IPS-15b (cell line): ENCODE results near the gene RNFT2.
"Not testable (repeated sequence)": the region's sequence is repeated elsewhere in the genome, so short reads cannot be mapped to it uniquely, and the experiment has no call there.

Experiments
- H3K27me3 ChIP-seq: one replicate; pipeline ENCODE4 v1.6.1; 2013; ENCODE audit warnings: low read length; ENCODE audit not compliant: control insufficient read depth, insufficient read depth
- H3K36me3 ChIP-seq: one replicate; pipeline ENCODE4 v1.6.1; 2013; ENCODE audit warnings: low read length; ENCODE audit not compliant: control insufficient read depth, insufficient read depth
- H3K4me1 ChIP-seq: one replicate; pipeline ENCODE4 v1.6.1; 2013; ENCODE audit warnings: mild to moderate bottlenecking, low read length; ENCODE audit not compliant: control insufficient read depth, insufficient read depth
- H3K4me3 ChIP-seq: one replicate; pipeline ENCODE4 v1.5.1; 2013; ENCODE audit warnings: low read depth, low read length
- H3K9ac ChIP-seq: one replicate; pipeline ENCODE4 v1.6.1; 2013; ENCODE audit warnings: low read depth, mild to moderate bottlenecking, low read length
- H3K9me3 ChIP-seq: one replicate; pipeline ENCODE4 v1.6.1; 2013; ENCODE audit warnings: mild to moderate bottlenecking, low read length; ENCODE audit not compliant: control insufficient read depth, insufficient read depth

The RNFT2 gene

DNA sequence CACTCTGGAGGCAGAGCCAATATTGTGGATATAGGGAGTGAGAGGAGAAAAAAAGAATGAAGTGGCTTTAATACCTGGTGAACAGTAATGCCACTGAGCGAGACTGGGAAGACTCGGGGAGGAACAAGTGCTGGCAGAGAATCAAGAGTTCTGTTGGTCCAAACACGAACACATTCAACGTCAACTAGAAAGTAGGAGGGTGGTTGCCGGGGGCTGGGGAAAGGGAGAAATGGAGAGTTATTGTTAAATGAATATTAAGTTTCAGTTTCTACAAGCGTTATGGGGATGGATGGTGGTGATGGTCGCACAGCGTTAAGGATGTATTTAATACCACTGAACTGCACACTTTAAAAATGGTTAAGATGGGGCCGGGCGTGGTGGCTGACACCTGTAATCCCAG lies 3.0 kb upstream of the RNFT2 start:
- Histone ChIP-seq H3K36me3 (no peaks in the 10 kb centered on the region), H3K9ac (no peak overlapping the region), H3K9me3 (no peaks in the 10 kb centered on the region), H3K4me3 (no peak overlapping the region), H3K4me1 (peaks cover 6% of the 10 kb centered on the region), H3K27me3 (no peaks in the 10 kb centered on the region)

DNA sequence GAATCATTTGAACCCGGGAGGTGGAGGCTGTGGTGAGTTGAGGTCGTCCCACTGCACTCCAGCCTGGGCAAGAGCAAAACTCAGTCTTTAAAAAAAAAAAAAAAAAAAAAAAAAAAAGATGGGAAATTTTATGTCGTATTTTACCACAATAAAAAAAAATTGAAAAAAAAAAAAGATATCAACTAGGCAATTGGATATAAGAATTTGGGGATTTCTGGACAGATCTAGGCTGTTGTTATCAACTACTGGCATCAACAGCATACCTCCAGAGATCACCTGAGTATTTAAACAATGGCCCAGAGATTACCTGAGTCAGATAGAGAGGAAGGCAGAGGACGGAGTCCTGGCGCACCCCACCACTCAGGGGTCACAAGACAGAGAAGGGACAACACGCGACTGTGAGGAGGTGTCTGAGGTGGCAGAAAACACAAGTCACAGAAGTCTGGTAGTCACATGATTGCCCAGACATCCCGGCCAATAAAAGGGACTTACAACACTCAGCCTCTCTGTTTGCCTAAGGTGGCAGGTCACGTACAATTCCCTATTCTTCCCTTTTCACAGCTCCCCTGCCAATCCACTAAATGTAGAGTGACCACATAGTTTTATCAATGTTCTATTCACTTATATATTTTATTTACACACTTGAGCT lies 2.0 kb upstream of the RNFT2 start:
- Histone ChIP-seq H3K4me1 (peaks cover 6% of the 10 kb centered on the region), H3K9me3 (no peaks in the 10 kb centered on the region), H3K36me3 (no peaks in the 10 kb centered on the region), H3K27me3 (no peaks in the 10 kb centered on the region), H3K9ac (no peak overlapping the region), H3K4me3 (peak overlapping the region; percentile 98)

DNA sequence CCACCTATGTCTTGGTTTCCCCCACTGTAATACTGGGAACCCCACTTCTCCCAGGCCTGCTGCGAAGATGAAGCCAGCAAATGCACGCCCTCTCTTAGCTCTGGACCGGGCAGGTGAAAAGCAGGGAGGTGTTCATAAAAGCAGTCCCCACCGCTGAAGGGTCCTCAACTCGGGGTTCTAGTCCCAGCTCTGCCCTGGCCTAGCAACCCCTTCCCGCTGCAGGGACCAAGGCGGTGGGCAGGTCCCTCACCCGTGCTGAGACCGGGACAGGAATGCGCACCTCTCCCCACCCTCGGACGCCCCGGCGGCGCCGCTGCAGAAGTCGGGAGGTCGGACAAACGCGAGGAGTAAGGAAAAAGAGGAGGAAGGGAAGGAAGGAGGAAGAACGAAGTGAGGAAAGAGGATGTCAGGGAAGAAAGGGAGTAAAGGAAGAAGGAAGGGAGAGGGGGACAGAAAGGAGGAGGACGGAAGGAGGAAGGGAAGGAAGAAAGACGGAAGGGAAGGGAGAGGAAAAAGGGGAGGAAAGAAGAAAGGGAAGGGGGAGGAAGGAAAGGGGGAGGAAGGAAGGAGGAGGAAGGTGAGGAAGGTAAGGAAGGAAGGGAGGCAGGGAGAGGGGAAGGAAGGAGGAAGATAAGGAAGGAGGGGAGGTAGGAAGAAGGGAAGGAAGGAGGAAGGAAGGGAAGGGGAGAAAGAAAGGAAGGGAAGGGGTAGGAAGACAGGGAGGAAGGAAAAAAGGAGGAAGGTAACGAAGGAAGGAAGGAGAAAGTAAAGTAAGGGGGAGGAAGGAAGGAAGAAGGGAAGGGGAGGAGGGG lies 947 bp upstream of the RNFT2 start:
- peak overlapping the region; percentile 98 for H3K4me3 ChIP-seq
- peaks cover 6% of the 10 kb centered on the region for H3K4me1 ChIP-seq
- H3K36me3 ChIP-seq: no peaks in the 10 kb centered on the region

DNA sequence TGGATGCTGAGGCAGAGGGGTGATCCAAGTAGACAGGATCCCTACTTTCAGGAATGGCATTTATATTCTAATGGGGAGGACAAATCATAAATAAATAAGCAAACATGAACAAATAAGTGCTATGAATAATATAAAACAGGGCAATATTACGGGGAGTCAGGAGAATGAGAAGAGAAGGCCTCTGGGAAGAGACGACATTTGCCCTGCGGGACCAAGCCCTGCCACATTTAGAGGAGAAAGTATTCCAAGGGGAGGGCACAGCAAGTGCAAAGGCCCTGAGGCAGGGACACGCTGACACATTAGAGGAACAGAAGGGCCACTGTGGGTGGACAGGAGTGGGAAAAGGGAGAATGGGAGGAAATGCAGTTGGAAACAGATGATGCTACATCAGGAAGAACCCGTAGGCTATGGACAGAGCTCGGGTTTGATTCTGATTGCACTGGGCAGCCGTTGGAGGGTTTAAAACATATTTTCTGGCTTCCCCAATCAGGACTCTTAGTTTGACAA lies 1.3 kb downstream of the RNFT2 start:
- no peak overlapping the region for H3K4me3 ChIP-seq
- H3K4me1 ChIP-seq: peaks cover 6% of the 10 kb centered on the region
- no peaks in the 10 kb centered on the region for H3K36me3 ChIP-seq
- H3K9ac ChIP-seq: peak overlapping the region; percentile 32
- no peaks in the 10 kb centered on the region for H3K9me3 ChIP-seq
- no peaks in the 10 kb centered on the region for H3K27me3 ChIP-seq

More for the DNA sequence above, 947 bp upstream of the RNFT2 start:
- Histone ChIP-seq H3K9me3 (no peaks in the 10 kb centered on the region), H3K27me3 (no peaks in the 10 kb centered on the region), H3K9ac (peak overlapping the region; percentile 32)

DNA sequence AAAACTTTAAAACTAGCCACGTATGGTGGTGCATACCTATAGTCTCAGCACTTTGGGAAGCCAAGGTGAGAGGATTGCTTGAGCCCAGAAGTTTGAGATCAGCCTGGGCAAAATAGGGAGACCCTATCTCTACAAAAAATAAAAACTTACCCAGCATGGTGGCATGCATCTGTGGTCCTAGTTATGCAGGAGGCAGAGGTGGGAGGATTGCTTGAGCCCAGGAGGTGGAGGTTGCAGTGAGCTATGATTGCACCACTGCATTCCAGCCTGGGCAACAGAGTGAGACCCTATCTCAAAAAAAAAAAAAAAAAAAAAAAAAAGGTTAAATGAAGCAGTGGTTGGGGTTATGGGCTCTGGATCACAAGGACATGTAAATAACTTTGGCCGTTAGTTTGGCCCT lies 4.7 kb downstream of the RNFT2 start:
- not testable (repeated sequence) for H3K9me3 ChIP-seq, H3K4me3 ChIP-seq, H3K36me3 ChIP-seq, H3K4me1 ChIP-seq, H3K9ac ChIP-seq, H3K27me3 ChIP-seq

DNA sequence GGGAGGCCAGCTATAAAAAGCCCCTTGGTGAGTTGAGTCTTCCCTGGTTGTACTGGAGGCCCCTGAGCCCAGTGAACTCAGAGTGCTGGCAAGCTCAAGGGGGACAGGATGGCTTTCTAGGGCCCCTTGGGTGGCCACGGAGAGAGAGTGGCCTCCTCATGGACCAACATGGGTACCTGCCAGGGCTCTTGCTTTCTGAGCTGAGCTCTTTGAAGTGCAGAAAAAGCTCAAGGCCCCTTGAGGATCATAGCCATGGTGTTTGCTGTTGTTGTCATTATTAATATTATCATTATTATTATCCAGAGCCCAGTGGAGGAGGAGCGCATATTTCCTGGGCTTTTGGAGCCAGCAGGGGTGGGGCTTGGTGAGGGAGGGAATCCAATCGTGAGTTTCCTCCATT lies 6.7 kb downstream of the RNFT2 start:
- no peaks in the 10 kb centered on the region for H3K36me3 ChIP-seq
- H3K9me3 ChIP-seq: no peaks in the 10 kb centered on the region
- no peaks in the 10 kb centered on the region for H3K27me3 ChIP-seq
- no peak overlapping the region for H3K4me3 ChIP-seq
- no peak overlapping the region for H3K9ac ChIP-seq
- H3K4me1 ChIP-seq: no peaks in the 10 kb centered on the region

DNA sequence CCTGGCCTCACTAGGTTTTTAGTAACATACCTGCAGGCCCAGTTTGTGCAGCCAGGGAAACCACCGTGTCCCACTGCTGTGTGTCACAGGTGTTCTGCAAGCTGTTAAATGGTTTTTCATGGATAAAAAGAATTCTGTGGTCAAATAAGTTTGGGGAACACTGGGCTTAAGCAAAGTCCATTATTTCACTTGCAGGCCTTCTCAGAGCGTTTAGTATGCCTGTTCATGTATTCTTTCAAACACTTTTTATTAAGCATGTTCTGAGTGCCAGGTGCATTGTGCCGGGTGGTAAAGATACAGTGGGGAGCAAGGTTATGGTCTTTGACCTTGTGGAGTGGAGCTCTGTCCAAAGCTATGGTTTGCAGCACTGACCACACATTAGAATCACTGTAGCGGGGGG lies 7.4 kb downstream of the RNFT2 start:
- no peak overlapping the region for H3K4me3 ChIP-seq
- H3K36me3 ChIP-seq: peaks cover 6% of the 10 kb centered on the region
- no peaks in the 10 kb centered on the region for H3K9me3 ChIP-seq
- no peak overlapping the region for H3K9ac ChIP-seq
- no peaks in the 10 kb centered on the region for H3K4me1 ChIP-seq
- H3K27me3 ChIP-seq: no peaks in the 10 kb centered on the region

DNA sequence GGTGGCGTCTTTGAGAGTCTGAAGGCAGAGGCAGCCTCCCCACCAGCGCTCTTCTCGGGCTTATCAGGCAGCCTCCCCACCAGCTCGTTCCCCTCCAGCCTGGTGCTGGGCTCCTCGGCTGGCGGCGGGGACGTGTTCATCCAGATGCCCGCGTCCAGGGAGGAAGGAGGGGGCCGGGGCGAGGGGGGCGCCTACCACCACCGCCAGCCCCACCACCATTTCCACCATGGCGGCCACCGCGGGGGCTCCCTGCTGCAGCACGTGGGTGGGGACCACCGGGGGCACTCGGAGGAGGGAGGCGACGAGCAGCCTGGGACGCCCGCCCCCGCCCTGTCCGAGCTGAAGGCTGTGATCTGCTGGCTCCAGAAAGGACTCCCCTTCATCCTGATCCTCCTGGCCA lies 11.8 kb downstream of the RNFT2 start:
- Histone ChIP-seq H3K27me3 (no peaks in the 10 kb centered on the region), H3K36me3 (peaks cover 9% of the 10 kb centered on the region), H3K9ac (no peak overlapping the region), H3K4me1 (no peaks in the 10 kb centered on the region), H3K9me3 (no peaks in the 10 kb centered on the region), H3K4me3 (no peak overlapping the region)

DNA sequence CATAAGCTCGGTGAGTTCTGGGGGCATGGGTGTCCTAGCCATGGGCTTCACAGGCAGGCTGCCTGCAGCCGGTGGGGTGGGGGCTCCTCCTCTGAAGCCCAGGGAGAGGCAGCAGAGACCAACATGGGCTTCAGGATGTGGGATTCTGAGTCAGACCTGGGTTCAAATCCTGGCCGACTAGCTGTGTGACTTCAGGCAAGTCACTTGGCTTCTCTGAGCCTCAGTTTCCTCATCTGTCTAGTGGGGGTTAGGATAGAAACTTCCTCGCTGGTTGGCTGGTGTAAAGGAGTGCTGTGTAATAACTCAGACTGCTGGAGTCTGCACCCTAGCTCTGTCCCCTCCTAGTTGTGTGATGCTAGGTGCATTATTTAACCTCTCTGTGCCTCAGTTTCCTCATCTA lies 12.2 kb downstream of the RNFT2 start:
- no peaks in the 10 kb centered on the region for H3K4me1 ChIP-seq
- no peaks in the 10 kb centered on the region for H3K9me3 ChIP-seq
- H3K9ac ChIP-seq: no peak overlapping the region
- peaks cover 9% of the 10 kb centered on the region for H3K36me3 ChIP-seq
- no peaks in the 10 kb centered on the region for H3K27me3 ChIP-seq
- H3K4me3 ChIP-seq: no peak overlapping the region

DNA sequence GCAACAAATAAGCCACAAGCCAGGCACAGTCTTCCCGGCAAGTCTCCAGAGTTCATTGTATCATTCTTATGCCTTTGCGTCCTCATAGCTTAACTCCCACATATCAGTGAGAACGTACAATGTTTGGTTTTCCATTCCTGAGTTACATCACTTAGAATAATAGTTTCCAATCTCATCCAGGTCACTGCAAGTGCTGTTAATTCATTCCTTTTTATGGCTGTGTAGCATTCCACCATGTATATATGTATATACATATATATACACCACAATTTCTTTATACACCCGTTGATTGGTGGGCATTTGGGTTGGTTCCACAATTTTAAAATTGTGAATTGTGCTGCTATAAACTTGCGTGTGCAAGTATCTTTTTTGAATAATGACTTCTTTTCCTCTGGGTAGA lies 16.0 kb downstream of the RNFT2 start:
- not testable (repeated sequence) for H3K36me3 ChIP-seq, H3K9me3 ChIP-seq, H3K9ac ChIP-seq, H3K4me1 ChIP-seq, H3K4me3 ChIP-seq, H3K27me3 ChIP-seq

DNA sequence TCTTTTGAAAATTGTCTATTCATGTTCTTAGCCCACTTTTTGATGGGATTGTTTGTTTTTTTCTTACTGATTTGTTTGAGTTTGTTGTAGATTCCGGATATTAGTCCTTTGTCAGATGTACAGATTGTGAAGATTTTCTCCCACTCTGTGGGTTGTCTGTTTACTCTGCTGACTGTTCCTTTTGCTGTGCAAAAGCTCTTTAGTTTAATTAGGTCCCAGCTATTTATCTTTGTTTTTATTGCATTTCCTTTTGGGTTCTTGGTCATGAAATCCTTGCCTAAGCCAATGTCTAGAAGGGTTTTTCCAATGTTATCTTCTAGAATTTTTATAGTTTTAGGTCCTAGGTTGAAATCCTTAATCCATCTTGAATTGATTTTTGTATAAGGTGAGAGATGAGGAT lies 16.7 kb downstream of the RNFT2 start:
- H3K36me3 ChIP-seq, H3K27me3 ChIP-seq, H3K9me3 ChIP-seq, H3K4me1 ChIP-seq, H3K4me3 ChIP-seq, H3K9ac ChIP-seq: not testable (repeated sequence)
